ENCODE results near the gene EBF3.

DNA sequence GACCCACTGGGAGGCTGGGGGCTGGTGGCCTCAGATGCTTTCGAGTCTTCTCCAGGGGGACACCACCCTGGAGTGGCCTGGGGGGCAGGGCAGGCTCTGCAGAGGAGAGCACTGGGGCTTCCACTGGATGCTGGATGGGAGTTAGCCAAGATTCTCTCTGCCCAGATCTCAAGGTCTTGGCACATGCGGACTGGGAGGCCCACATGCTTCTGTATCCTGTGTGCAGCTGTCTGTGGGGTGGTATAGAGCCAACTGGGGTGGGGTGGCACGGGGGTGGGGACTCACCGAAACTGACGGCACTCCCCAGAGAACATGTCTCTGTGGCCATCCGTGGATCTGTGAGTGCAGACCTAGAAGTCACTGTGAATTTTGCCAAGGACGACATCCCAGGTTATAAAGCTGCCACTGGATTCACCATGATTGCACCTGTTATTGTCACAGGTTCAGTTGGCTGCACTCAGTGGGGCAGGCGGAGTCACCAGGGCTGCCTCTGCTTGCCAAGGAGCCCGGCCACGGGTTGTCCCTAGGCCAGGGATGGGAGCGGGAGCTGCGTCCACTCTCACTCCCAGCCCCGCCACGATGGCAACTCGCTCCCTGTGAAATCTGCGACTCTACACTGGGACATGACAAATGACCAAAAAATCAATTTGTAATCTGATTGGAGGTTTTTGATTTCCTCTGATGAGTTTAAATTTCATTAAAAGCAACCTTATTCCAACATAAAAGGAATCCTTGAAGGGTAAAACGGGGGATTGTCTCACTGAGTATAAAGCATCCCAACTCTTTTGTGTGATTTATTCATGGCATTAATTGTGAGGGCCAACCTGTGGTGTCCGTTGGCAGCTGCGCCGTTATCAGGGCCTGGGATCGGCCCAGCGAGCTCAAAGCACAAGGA is 131.3 kb downstream of the EBF3 start:
- TF ChIP-seq, protein P1, sequence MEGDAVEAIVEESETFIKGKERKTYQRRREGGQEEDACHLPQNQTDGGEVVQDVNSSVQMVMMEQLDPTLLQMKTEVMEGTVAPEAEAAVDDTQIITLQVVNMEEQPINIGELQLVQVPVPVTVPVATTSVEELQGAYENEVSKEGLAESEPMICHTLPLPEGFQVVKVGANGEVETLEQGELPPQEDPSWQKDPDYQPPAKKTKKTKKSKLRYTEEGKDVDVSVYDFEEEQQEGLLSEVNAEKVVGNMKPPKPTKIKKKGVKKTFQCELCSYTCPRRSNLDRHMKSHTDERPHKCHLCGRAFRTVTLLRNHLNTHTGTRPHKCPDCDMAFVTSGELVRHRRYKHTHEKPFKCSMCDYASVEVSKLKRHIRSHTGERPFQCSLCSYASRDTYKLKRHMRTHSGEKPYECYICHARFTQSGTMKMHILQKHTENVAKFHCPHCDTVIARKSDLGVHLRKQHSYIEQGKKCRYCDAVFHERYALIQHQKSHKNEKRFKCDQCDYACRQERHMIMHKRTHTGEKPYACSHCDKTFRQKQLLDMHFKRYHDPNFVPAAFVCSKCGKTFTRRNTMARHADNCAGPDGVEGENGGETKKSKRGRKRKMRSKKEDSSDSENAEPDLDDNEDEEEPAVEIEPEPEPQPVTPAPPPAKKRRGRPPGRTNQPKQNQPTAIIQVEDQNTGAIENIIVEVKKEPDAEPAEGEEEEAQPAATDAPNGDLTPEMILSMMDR (IDR thresholded peaks at IDR 0.05): no peak
- TF ChIP-seq POLR2A (IDR thresholded peaks at IDR 0.05): no peak
